GM21825 (cell line): ENCODE data around the gene VAMP5.
A peak's percentile ranks its signal among the peaks of the same experiment; 100 is the strongest.
"Not testable (repeated sequence)": the region's sequence is repeated elsewhere in the genome, so short reads cannot be mapped to it uniquely, and the experiment has no call there.

Experiments
- ATAC-seq: cut with Tn5 transposase; IDR thresholded peaks from one replicate; pipeline ENCODE4 v1.9.1; 2021; ENCODE audit warnings: mild to moderate bottlenecking, moderate library complexity; ENCODE audit not compliant: unreplicated experiment

VAMP5 gene

DNA sequence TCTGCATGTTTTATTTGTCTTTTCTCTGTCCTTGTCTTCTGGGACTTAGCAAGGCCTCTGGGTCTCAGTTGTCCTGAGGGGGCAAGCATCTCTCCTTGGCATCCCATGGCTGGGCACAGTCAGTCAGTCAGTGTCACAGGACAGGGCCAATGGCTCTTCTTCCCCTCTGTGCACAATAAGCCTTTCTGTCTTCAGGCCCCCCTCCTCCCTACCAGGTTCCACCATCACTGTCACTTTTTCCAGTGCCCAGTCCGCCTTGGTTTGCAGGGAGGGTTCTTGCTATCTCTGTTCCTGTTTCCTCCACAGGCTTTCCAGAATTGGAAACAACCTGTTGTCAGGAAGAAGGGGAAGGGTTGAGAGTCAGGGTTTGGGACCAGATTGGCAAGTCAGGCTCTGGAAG, 1.7 kb upstream of the VAMP5 start:
- no peak for ATAC-seq

DNA sequence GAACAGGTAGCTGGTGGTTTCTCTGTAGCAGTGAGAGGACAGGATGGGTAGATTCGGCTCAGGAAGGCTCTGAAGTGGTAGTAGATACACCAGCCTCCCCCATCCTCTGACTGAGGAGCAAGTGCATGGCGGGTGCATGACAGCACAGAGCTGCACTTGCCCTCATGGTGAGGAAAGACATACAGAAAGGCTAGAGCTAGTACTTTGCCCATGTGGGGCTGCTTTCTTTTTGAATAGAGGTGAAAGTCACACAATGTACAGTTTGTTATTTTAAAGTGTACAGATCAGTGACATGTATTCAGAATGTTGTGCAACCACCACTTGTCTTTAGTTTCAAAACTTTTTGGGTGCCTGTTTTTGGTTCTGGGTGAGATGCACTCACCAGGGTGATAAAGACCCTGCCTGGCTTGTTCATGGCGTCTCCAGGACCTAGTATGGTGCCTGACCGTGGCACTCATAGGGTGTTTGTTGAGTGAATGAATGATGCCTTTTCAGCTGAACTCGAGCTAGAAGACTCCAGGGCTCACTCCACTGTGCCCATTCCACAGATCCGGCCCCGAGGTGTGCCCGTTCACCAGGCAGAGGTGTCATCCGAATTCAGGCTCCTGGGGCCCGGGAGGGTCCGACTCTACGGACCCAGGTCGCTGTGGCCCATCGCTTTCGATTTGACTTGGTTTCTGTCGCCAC, 421 bp upstream of the VAMP5 start:
- ATAC-seq, result no peak

DNA sequence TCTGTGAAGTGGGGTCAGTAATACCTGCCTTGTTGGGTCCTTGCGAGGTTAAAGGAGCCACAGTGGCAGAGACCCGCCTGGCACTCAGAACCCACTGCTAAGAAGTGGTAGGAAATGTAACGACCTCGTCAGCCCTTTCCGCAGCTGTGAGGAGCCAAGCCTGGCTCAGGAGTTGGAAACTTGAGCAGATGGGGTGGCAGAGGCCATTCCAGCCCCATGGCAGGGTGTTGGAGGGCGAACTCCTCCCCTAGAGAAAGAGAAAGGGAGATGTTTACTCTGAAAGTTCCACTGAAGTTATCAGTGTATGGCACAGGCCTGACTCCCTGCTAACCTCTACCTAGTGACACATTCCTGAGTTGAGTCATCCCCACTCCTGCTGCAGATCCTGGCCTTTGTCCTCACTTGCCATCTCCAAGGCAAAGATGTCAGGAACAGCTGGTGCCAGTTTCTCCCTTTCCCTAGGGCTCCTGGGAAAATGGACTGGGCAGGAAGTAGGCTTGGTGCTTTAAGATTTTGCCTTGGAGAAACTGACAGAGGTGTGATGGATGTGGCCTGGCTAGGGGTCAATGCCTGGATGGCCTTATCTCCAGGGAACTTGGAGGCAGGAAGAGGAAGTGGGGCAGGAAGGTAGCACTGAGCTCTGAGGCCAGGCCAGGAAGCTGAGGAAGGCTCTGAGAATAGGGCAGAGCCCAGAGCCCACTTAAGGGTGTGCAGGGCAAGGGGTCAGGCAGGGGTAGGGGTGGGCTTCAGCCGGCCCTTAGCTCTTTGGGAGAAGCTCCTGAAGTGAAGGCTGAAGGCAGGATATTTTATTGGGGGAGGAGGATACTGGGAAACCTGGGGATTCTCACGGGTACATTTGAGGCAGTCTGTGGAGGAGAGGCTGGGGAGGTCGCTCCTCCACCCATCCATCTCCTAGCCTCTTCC, 888 bp downstream of the VAMP5 start:
- ATAC-seq, result peak; percentile 57

DNA sequence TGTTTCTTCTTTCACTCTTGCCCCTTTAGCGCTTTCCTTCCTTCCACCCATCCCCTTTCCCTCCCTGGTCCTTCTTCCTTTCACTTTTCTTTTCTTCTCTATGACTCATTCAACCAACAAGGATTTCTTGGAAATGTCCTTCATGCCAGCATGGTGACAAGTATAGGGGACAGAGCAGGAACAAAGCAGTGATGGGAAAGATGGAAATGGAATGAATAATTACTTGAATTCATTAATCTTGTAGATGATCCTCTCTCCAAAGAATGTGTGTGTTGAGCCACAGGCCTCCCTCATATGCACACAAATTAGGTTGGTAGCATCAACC, 1.5 kb downstream of the VAMP5 start:
- no peak for ATAC-seq

DNA sequence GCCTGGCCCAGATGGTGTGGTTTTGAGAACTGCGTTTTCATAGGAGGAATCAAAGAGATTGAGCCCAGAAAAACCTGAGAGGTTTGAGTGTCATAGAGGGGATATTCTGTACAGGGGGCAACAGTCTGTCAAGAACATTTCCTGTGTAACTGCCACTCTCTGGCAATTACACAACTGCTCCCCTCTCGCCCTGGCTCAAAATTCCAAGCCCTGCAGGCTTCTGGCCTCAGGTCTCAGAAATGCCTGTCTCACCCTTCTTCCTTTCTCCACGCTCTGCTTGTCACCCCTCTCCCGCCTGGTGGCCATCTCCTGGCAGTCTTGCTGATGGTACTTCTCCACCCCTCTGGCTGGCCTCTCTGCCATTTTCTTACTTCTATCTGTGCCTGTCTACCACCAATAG, 4.0 kb downstream of the VAMP5 start:
- no peak for ATAC-seq

DNA sequence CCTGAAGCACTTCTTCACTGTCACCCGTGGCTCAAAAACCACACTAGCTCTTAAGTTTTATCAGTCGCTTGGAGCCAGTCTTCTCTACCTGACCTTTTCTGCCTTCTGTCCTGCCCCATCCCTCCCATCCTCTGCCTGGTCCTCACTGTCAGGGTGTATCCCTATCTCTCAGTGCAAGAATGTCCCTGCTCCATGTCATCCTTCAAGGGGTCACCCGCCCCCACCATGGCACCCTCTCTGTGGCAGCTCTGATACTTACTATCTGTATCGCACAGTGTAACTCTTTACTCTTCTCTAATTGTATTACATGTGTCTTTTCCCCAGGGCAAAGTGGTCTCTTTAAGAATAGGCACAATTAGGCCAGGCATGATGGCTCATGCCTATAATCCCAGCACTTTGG, 4.4 kb downstream of the VAMP5 start:
- ATAC-seq, result no peak

DNA sequence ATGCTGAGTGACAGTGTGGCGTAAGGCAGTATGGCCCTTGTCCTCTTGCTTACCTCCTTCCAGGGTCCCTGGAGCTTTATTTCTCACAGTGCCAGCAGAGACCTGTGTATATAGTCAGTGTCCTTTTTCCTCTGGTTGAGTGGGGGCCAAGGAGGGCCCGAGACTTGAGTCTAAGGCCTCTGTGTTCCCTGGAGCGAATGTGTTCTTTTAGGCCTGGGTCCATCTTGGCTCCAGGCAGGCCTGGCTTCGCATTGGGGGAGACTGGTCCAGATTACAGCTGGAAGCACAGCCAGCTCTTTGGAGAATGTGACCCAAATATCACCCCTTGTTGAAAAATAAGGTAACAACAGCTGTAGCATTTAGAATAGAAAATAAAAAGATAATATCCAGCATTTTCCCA, 5.0 kb downstream of the VAMP5 start:
- no peak for ATAC-seq

DNA sequence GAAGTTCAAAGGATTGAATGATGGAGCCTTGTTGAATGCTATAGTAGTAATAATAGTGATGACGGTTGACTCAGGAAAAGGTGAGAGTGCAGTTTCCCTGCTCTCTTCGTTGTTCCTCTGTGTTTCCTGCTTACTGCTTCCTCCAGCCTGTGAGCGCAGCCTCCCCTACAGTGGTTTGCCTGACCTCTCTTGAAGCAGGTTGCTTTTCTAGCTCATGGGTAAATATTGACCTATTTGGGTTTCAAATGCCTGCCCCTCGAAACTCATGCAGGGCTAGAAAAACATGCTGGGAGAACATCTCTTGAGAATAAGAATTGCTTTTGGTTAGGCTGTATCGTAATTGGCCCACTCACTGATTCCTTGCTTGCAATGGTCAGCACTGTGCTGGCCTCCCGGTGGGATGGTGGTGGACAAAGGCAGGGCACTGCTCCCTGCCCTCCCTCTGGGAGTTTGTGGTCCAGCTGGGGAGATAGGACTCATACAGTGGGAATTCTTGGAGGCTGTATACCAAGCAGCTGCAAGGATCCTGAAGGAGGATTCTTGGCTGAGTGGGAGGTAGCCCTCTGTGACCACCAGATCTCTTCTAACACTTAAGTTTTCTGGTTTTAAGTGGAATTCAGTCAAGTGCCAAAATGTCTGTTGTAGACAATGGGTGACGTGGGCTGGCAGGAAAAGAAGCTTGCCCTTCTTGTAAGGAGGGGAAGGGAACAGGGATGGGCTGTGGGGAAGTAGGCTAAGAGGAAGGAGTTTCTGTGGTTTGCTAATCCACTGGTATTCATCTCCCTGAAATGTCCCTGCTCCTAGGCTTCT, 6.0 kb downstream of the VAMP5 start:
- ATAC-seq, result no peak

DNA sequence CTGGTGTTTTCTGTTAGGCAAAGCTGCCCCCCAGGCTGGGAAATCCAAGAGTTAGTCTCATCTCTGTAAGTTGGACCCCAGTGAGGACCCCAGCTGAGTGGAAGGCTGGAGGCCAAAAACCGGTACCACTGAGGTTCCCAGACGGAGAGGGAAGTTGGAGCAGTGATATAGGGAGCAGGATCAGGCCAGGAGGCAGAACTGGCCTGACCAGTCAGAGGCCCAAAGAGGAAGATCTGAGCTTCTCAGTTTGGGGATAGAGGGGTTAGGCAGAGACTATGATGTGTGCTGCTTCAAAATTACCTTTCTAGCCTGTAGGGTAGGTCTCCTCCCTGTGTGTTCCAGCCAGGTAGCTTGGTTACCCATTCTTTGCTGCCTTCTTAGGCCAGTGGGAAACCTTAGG, 6.7 kb downstream of the VAMP5 start:
- no peak for ATAC-seq

DNA sequence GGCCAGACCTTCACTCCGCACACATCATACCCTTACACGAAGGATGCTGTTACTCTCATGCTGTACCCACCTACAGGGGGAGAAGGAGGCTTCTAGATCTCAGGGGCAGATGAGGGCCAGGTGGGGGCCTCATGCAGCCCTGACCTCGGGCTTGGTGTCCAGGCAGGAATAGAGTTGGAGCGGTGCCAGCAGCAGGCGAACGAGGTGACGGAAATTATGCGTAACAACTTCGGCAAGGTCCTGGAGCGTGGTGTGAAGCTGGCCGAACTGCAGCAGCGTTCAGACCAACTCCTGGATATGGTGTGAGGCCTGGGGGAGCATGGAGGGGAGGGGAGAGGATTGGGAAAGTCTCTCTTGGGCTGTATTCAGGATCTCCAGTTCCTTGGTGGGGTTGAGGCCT, 7.3 kb downstream of the VAMP5 start:
- ATAC-seq, result no peak

DNA sequence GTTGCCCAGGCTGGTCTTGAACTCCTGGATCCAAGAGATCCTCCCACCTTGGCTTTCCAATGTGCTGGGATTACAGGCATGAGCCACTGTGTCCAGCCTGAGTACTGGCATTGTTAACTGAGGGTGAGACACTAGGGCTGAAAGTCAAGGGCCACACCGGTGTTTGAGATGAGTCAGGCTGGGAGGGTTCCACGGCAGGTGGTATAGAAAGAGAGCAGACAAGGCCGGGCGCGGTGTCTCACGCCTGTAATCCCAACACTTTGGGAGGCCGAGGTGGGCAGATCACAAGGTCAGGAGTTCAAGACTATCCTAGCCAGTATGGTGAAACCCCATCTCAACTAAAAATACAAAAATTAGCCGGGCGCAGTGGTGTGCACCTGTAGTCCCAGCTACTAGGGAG, 8.1 kb downstream of the VAMP5 start:
- not testable (repeated sequence) for ATAC-seq

DNA sequence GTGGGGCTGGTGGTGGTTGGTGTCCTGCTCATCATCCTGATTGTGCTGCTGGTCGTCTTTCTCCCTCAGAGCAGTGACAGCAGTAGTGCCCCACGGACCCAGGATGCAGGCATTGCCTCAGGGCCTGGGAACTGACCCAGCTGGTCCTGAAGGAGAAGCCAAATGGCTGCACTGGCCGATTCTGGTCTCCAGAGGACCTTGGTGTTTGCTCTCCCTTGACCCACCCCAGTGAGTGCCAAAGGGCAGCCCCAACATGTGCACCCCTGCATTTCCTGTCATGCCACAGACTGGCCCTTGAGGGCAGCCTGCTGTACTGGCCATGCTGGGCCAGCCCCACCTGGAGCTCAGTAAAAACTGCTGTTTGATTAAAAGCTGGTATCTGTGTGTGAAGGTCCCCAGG, 8.8 kb downstream of the VAMP5 start:
- ATAC-seq, result no peak

DNA sequence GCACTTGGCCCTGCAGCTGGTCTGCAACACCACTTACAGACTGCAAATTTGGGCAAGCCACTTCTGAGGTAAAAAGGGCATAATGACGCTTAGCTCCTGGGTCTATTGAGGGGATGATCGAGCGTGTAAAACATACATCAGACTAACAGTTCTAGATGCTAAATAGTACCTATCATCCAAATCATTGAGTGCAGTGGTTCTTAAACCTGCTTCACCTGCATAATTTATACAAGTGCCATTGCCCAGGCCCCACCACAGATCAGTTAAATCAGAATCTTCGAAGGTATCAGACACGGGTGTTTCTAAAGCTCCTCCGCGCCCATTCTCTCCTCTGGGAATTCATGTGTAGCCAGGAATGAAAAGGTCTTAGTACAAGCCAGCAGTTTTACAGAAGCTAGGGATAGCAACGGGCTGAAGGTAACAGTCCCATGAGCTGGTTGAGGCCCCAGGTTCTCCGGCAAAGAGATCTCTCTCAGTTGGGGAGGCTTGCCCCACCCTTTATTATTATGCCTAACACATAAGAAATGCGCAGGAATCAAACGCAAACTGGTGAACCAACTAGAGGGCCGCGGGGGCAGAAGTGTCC, 10.6 kb downstream of the VAMP5 start:
- no peak for ATAC-seq

DNA sequence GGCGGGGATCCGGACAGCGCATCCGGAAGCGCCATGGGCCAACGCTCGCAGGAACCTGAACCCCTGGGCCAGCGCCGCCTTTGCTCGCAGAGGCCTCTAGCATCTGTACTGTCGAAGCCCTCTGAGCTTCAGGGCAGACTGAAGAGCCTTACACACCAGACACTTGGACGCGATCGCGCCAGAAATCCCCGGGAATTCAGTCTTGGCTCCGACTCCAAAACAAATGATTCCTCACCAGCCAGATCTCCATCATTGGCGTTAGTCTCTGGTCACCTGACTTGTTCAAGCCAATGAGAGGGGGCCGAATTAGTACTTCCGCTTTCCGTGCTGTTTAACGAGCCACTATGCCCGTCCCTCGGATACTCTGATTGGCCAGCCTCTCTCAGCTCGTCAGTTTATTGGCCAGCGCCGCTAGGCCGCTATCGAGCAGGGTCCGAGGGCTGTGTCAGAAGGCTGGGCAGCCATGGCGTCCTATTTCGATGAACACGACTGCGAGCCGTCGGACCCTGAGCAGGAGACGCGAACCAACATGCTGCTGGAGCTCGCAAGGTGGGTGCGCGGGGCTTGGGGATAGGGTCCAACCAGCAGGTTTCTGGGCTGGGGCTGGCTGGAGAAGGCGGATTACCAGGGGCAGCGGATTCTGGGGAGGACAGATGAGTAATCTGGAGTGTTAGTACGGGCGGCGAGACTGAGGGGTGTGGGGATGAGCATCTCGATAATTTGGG, 11.2 kb downstream of the VAMP5 start, which contains the start of gene RNF181:
Gene RNF181, plus strand, starts transcription at position 445 of the 725 bp plus-strand sequence. Its CDS starts 19 bp downstream, at position 464.
- peak; percentile 97 for ATAC-seq

DNA sequence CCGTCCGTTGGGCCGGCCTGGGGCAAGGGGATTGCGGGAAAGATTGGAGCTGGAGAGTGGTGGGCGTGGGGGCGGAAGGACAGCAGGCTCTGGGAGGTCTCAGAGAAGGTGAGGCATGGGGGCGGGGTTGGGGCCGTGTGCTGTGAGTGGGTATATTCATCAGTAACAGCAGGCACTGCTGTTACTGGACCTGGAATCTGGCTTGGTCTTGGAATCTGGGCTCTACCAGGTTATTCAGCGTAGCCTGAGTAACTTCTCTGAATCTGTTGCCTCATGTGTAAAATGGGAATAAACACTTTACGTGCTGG, 11.7 kb downstream of the VAMP5 start:
- no peak for ATAC-seq

DNA sequence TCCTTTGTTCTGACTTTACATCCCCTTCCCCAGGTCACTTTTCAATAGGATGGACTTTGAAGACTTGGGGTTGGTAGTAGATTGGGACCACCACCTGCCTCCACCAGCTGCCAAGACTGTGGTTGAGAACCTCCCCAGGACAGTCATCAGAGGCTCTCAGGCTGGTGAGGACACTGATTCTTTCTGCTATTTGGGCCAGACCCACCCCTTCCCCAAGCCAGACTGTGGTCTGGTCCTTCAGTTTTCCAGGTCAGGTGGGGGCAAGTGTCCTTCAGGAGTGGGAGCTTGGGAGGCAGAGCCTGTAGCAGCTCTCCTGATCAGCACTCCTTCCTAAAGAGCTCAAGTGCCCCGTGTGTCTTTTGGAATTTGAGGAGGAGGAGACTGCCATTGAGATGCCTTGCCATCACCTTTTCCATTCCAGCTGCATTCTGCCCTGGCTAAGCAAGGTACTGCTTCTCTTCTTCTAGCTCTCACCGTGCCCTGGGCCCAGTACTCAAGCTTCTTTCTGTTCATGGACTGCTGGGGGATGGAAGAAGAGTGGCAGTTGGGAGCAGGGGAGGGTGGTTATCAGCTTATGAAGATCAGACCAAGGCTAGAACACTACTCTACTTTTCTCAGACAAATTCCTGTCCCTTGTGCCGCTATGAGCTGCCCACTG, 12.4 kb downstream of the VAMP5 start:
- no peak for ATAC-seq

DNA sequence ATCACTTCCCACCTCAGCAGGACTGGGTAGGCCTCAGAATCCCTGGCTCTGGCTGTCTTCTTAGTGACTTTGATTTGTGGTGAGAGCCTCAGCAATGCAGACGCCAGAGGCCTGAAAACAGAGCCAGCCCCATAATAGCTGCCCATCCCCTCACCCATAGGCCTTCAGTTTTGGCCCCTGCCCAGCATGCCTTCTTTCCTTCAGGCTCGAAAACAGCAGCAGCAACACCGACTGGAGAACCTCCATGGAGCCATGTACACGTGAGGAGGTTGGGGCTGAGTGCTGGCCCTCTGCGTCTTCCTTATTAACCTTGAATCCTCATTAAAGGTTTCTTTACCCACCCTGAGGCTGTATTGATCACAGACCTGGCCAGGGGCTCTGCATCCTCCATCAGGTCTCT, 13.0 kb downstream of the VAMP5 start:
- no peak for ATAC-seq

DNA sequence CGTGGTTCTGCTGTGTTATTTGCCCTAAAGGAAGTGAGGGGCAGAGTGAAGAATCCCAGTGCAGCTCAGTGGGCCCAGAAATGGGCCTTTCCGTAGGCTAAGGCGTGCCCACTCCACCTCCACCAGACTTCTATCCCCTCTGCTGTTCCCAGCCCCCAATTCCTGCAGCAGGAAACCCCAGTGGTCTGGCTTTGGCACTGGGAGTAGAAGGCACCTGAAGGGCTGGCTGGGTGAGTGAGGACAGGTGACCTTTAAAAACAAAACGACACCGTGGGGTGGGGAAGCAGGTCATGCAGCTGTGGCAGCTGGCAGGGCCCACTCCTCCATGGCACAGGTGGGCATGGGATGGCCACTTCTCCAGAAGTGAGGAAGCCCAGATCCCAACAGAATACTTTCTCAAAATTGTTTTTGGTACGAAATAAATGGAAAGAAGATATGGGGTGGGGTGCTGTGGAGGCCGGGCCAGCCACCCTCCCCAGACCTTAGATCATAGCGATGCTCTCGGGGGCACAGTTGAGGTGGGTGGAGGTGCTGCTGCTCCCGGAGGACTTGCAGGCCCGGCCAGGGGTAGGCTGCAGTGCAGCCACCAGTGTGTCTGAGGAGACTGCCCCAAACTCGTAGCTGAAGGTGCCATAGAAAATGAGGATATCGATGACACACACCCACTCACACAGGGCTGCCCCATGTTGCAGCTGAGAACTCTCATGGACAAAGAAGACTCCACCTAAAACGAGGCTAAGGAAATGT, 14.5 kb downstream of the VAMP5 start:
- no peak for ATAC-seq

DNA sequence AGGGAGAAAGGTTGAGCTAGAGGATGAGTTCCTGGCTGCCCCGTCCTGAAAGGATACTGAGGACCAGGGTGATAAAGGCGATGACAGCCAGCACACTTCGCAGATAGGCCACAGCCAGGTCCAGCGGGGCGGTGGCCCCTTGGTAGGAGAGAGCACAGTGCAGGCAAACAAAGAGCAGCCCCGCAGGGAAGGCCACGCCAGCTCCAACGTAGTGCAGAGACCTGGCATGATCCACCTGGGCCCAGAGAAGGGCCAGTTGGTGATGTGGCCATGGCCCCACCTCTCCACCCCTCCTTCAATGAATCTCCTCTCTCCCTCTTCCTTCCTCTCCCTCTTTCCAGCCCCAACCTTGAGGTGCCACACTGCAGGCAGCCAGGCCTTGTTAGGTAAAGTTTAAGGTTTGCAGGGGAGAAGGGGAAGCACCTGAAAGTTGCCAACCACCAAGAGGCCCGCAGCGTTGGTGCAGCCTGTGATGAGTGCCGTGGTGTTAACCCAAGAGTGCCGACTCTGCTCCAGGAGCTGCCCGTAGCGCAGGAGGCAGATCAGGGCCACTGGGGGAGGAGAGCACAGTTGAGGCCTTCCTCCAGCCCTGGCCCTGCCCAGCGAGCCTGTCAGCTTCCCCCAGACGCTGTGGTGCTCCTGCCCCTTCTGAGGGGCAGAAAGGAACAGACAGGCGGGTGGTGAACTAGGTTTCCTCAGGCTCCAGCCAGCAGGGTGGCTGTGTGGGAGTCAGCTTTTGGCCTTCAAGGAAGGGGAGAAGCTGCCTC, 15.4 kb downstream of the VAMP5 start:
- ATAC-seq, result no peak
